Stimulated activated CD4-positive, alpha-beta T cell treated with anti-CD3 and anti-CD28 coated beads, TNF-alpha, amount 100 ng/mL, for 1 hour (primary cell): ENCODE results near the gene CAVIN3.

Experiments used
- DNase-seq, 3 donors: peaks; one replicate each; pipeline ENCODE4 v3.0.0-alpha.2; 2020; ENCODE audit warnings: low read depth in 3 of 3, low spot score in 1 of 3

CAVIN3 gene

DNA sequence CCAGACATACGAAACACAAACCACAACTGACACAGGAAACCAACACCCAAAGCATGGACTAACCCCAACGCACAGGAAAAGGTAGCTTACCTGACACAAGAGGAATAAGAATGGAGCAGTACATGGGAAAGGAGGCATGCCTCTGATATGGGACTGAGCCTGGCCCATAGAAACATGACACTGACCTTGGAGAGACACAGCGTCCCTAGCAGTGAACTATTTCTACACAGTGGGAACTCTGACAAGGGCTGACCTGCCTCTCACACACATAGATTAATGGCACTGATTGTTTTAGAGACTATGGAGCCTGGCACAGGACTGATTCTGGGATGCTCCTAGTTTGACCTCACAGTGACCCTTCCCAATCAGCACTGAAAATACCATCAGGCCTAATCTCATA lies 48.7 kb downstream of the CAVIN3 start:
- DNase-seq: no peak

DNA sequence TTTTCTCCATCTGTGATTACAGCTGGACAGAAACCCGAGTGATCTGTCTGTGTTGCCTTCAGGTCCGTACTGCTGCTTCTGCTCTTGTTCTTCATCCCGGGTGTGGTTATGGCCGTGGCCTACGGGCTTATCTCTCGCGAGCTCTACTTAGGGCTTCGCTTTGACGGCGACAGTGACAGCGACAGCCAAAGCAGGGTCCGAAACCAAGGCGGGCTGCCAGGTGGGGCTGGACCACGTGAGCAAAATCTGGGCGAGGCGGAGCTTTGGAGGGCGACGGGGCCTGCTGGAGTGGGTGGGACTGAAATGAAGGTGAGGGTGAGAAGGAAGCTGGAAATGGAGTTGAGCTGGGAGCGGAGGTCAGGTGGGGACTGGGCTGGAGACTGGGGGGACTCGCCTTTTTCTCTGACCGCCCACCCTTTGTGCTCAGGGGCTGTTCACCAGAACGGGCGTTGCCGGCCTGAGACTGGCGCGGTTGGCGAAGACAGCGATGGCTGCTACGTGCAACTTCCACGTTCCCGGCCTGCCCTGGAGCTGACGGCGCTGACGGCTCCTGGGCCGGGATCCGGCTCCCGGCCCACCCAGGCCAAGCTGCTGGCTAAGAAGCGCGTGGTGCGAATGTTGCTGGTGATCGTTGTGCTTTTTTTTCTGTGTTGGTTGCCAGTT lies 49.6 kb downstream of the CAVIN3 start:
- DNase-seq: no peak

DNA sequence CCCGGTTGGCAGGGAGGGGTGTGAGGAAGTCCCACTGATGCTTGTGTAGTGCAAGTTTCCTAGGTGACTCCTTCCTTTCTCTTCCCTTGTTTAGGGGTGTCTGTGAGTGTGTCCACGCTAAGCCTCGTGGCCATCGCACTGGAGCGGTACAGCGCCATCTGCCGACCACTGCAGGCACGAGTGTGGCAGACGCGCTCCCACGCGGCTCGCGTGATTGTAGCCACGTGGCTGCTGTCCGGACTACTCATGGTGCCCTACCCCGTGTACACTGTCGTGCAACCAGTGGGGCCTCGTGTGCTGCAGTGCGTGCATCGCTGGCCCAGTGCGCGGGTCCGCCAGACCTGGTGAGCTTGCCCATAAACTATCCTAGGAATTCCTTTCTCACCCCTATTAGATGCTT lies 50.3 kb downstream of the CAVIN3 start:
- no peak for DNase-seq
